IMR-90 (cell line): ENCODE measurements around the gene CAPSL. TPM values are rescaled to one million over a fixed set of nuclear protein-coding genes. Genes with fewer than 3 reads are reported as not detected.
"Not testable (repeated sequence)": the region's sequence is repeated elsewhere in the genome, so short reads cannot be mapped to it uniquely, and the experiment has no call there.

Experiments used
- ATAC-seq: fragments of 200-7000 bp; cut with Tn5 transposase; 2 replicates; pipeline ENCODE4 v1.9.1; 2020; ENCODE audit warnings: low read depth, mild to moderate bottlenecking, moderate library complexity
- BruUV-seq: library from RNA; stranded (reverse); fragments of 400-500 nt; replicated peaks from 2 replicates; lab custom pipeline; 2021; lab: Mats Ljungman, UMichigan
- CTCF ChIA-PET: fragments of 300-600 bp; formaldehyde crosslinking; extraction: SDS; loops from one replicate; lab custom pipeline; 2021; ENCODE audit warnings: antibody characterized with exemption; lab: Yijun Ruan, JAX
- POLR2A ChIA-PET: fragments of 300-600 bp; sonication (Branson Sonifier 250); formaldehyde crosslinking; loops from one replicate; lab custom pipeline; 2022; ENCODE audit warnings: antibody characterized with exemption; ENCODE audit not compliant: unreplicated experiment; lab: Charles Lee
- DNase-seq: peaks from one replicate; pipeline ENCODE4 v3.0.0; 2013
- H2AFZ ChIP-seq: replicated peaks from 2 replicates; pipeline ENCODE3; 2013; ENCODE audit warnings: low read length, mild to moderate bottlenecking; ENCODE audit not compliant: poor library complexity
- H2AK5ac ChIP-seq: 2 replicates; pipeline ENCODE4 v1.6.1; 2013; ENCODE audit warnings: low read depth, low read length, inconsistent platforms
- H2AK9ac ChIP-seq: replicated peaks from 2 replicates; pipeline ENCODE3; 2013; ENCODE audit warnings: mild to moderate bottlenecking, low read depth, low read length, moderate library complexity; ENCODE audit not compliant: poor library complexity
- H2BK120ac ChIP-seq: 2 replicates; pipeline ENCODE4 v1.6.1; 2013; ENCODE audit warnings: low read depth, low read length, inconsistent platforms
- H2BK15ac ChIP-seq: 3 replicates; pipeline ENCODE4 v1.6.1; 2013; ENCODE audit warnings: low read depth, low read length, inconsistent platforms
- H2BK20ac ChIP-seq: 2 replicates; pipeline ENCODE4 v1.6.1; 2013; ENCODE audit warnings: low read depth, mild to moderate bottlenecking, inconsistent platforms, low read length, moderate library complexity
- H2BK5ac ChIP-seq: 2 replicates; pipeline ENCODE4 v1.6.1; 2013; ENCODE audit warnings: mild to moderate bottlenecking, low read depth, low read length, inconsistent platforms; ENCODE audit not compliant: poor library complexity, severe bottlenecking
- H3K14ac ChIP-seq: replicated peaks from 2 replicates; pipeline ENCODE4 v1.6.1; 2013; ENCODE audit warnings: low read depth, low read length, inconsistent platforms
- H3K18ac ChIP-seq: 2 replicates; pipeline ENCODE4 v1.6.1; 2013; ENCODE audit warnings: low read depth, low read length, control low read depth
- H3K23ac ChIP-seq: 2 replicates; pipeline ENCODE4 v1.6.1; 2013; ENCODE audit warnings: low read depth, low read length, inconsistent platforms
- H3K27ac ChIP-seq: 2 replicates; pipeline ENCODE4 v1.5.1; 2013; ENCODE audit warnings: mild to moderate bottlenecking, control low read depth, low read length; ENCODE audit not compliant: insufficient read depth
- H3K27me3 ChIP-seq: 2 replicates; pipeline ENCODE4 v1.6.1; 2013; ENCODE audit warnings: low read length; ENCODE audit not compliant: control insufficient read depth, insufficient read depth
- H3K36me3 ChIP-seq: 2 replicates; pipeline ENCODE4 v1.6.1; 2013; ENCODE audit warnings: low read length, mixed read lengths; ENCODE audit not compliant: control insufficient read depth, insufficient read depth
- H3K4ac ChIP-seq: 2 replicates; pipeline ENCODE4 v1.6.1; 2013; ENCODE audit warnings: low read depth, low read length, inconsistent platforms
- H3K4me1 ChIP-seq: 2 replicates; pipeline ENCODE4 v1.6.1; 2013; ENCODE audit warnings: low read length, mixed read lengths; ENCODE audit not compliant: control insufficient read depth, insufficient read depth
- H3K4me2 ChIP-seq: 2 replicates; pipeline ENCODE4 v1.6.1; 2013; ENCODE audit warnings: low read depth, mild to moderate bottlenecking, control low read depth, low read length, moderate library complexity
- H3K4me3 ChIP-seq: 2 replicates; pipeline ENCODE4 v1.5.1; 2013; ENCODE audit warnings: low read depth, mild to moderate bottlenecking, control low read depth, low read length, moderate library complexity; ENCODE audit not compliant: insufficient read depth
- H3K56ac ChIP-seq: 2 replicates; pipeline ENCODE4 v1.6.1; 2013; ENCODE audit warnings: low read length, inconsistent platforms; ENCODE audit not compliant: insufficient read depth; ENCODE audit errors: extremely low read depth
- H3K79me1 ChIP-seq, 2 experiments: 2 replicates each; pipeline ENCODE4 v1.6.1; 2013; ENCODE audit warnings: low read length in 2 of 2, inconsistent platforms in 1 of 2, low read depth in 1 of 2
- H3K9ac ChIP-seq: 2 replicates; pipeline ENCODE4 v1.6.1; 2013; ENCODE audit warnings: low read depth, low read length, control low read depth
- H3K9me1 ChIP-seq: 2 replicates; pipeline ENCODE4 v1.6.1; 2013; ENCODE audit warnings: low read length, inconsistent platforms; ENCODE audit not compliant: insufficient read depth
- H3K9me3 ChIP-seq: 2 replicates; pipeline ENCODE4 v1.6.1; 2013; ENCODE audit warnings: low read length; ENCODE audit not compliant: control insufficient read depth, insufficient read depth
- H4K20me1 ChIP-seq: 2 replicates; pipeline ENCODE4 v1.6.1; 2013; ENCODE audit warnings: low read length, inconsistent platforms; ENCODE audit not compliant: insufficient read depth
- H4K5ac ChIP-seq: 2 replicates; pipeline ENCODE4 v1.6.1; 2013; ENCODE audit warnings: mild to moderate bottlenecking, low read depth, low read length, control low read depth
- H4K8ac ChIP-seq, 2 experiments: 2 replicates each; pipeline ENCODE4 v1.6.1; 2013; ENCODE audit warnings: low read depth in 2 of 2, low read length in 2 of 2, control low read depth in 1 of 2, inconsistent platforms in 1 of 2
- H4K91ac ChIP-seq: 2 replicates; pipeline ENCODE4 v1.6.1; 2013; ENCODE audit warnings: low read depth, low read length, inconsistent platforms; ENCODE audit not compliant: insufficient read depth
- FOS ChIP-seq: fragments of 150-350 bp; IDR thresholded peaks from 2 replicates; pipeline ENCODE4 v1.6.1; 2016; ENCODE audit warnings: low read depth, low read length
- POLR2A ChIP-seq: IDR thresholded peaks from 2 replicates; pipeline ENCODE4 v1.6.1; 2012; ENCODE audit warnings: mild to moderate bottlenecking, low read depth, low read length
- RAD21 ChIP-seq: IDR thresholded peaks from 2 replicates; pipeline ENCODE4 v1.6.1; 2012; ENCODE audit warnings: low read length, improper control_type of control experiment
- WGBS, 2 experiments: methylation state at CpG; one replicate each; pipeline versions ENCODE4 v1.1.5 to v1.1.7; 2013; ENCODE audit warnings: missing lambda C conversion rate in 2 of 2; ENCODE audit not compliant: insufficient read length in 1 of 2; ENCODE audit errors: extremely low coverage in 2 of 2; 5-methylcytosine and 5-hydroxymethylcytosine counted together
- dilution Hi-C: fragments of 300-500 bp; cut with HindIII; formaldehyde crosslinking; loops from one replicate; pipeline ENCODE4 v1.14.3; 2018; ENCODE audit warnings: low sequenced_read_pairs; ENCODE audit not compliant: unreplicated experiment
- in situ Hi-C: fragments of 300-500 bp; cut with MboI; formaldehyde crosslinking; loops from 3 replicates; pipeline ENCODE4 v1.14.3; 2019; ENCODE audit warnings: low sequenced_read_pairs, inconsistent platforms, mixed read lengths
- intact Hi-C: fragments of 100-400 bp; cut with micrococcal nuclease; formaldehyde crosslinking; loops from 2 replicates; pipeline ENCODE4 v1.10.0; 2022
- polyA plus RNA-seq, 3 experiments: library from polyadenylated mRNA; depleted of rRNA; stranded (reverse); fragments of >200 nt; gene quantifications; 2 replicates each; pipeline ENCODE4 v1.2.3, GENCODE V29; 2012; ENCODE audit warnings: low replicate concordance in 1 of 3
- total RNA-seq: library from RNA; depleted of rRNA; stranded (reverse); fragments of >200 nt; gene quantifications from 2 replicates; pipeline ENCODE4 v1.2.3, GENCODE V29; 2012

CAPSL gene
- total and polyA plus RNA-seq, 2 of the 4 experiments (the other 2 are of a cell fraction), result 0.09 TPM; not detected in 1

DNA sequence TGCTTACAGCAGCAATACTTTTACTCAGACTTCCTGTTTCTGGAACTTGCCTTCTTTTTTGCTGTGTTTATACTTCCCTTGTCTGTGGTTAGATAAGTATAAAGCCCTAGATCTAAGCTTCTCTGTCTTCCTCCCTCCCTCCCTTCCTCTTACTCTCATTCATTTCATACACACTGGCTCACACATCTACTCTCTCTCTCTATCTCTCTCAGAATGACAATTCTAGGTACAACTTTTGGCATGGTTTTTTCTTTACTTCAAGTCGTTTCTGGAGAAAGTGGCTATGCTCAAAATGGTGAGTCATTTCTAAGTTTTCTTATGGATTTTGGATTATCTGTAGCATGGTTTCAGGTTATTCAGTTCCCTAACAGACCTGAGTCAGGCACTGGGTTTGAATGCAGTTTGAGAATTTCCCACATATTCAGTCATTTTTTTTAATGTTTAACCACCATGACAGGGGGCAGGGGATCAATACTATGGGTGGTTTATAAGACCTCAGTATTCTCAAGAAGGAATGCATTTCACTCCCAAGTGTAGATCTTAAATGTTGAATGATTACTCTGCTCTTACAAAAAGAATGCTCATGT is 81.6 kb downstream of the CAPSL start, which contains the start of gene IL7R:
Gene IL7R (plus strand): TSS at position 127 of the 587 bp plus-strand sequence. CDS start 87 bp downstream, at position 214.
- Histone ChIP-seq H4K8ac (peak within 1 kb of the TSS; percentile 78 to 92), H2AK5ac (peak within 1 kb of the TSS; percentile 60), H3K9me1 (peaks cover 6% of the 10 kb centered on the region; the same call in 1 of the 2 replicates), H4K5ac (peak within 1 kb of the TSS; percentile 88), H3K56ac (peak within 1 kb of the TSS; percentile 90), H3K79me1 (peaks cover 4 to 21% of the 10 kb centered on the region in 2 experiments), H3K4ac (peak within 1 kb of the TSS; percentile 67), H3K9ac (peak within 1 kb of the TSS; percentile 96; the same call in 1 of the 2 replicates), H3K23ac (peak within 1 kb of the TSS; percentile 89; the same call in 1 of the 2 replicates), H2AFZ (no peak within 1 kb of the TSS), H3K18ac (peak within 1 kb of the TSS; percentile 96), H3K4me2 (peak within 1 kb of the TSS; percentile 83), H3K4me3 (peak within 1 kb of the TSS; percentile 52; the same call in 1 of the 2 replicates), H3K27me3 (no peaks in the 10 kb centered on the region), H3K27ac (peak within 1 kb of the TSS; percentile 83), H4K20me1 (no peaks in the 10 kb centered on the region), H3K14ac (peak within 1 kb of the TSS; percentile 85), H2BK120ac (peak within 1 kb of the TSS; percentile 71), H3K36me3 (peaks cover 4% of the 10 kb centered on the region; the same call in 1 of the 2 replicates), H4K91ac (peak within 1 kb of the TSS; percentile 75), H3K9me3 (no peaks in the 10 kb centered on the region), H2BK20ac (peak within 1 kb of the TSS; percentile 80), H2BK5ac (peak within 1 kb of the TSS; percentile 99), H3K4me1 (peaks cover 11% of the 10 kb centered on the region), H2AK9ac (no peak within 1 kb of the TSS), H2BK15ac (peak within 1 kb of the TSS; percentile 55)
- TSS peak; percentile 83 for BruUV-seq
- dilution Hi-C loops, result no loop called here
- intact Hi-C loops, result loop anchor here (2.0 to 5.0 kb wide), 2 partner anchors 205 to 240 kb away; partner anchors contain the start of gene SPEF2
- DNase-seq, result peak; percentile 79
- TF ChIP-seq POLR2A (0 out of 2 replicates have a peak, but pooled peaks have one; percentile 29), RAD21 (0 out of 2 replicates have a peak, but pooled peaks have one; percentile 1), FOS (no peak)
- ATAC-seq, result peak; percentile 56
- in situ Hi-C loops, result no loop called here
- WGBS, 2 experiments, result no CpG with 5 or more reads among the region's 1 CpG
- ChIA-PET CTCF (interaction anchor here (3.8 kb wide), 1 partner anchor 69 kb away, joined by 12 read pairs; no protein-coding TSS in a partner anchor), POLR2A (no interaction called here)

DNA sequence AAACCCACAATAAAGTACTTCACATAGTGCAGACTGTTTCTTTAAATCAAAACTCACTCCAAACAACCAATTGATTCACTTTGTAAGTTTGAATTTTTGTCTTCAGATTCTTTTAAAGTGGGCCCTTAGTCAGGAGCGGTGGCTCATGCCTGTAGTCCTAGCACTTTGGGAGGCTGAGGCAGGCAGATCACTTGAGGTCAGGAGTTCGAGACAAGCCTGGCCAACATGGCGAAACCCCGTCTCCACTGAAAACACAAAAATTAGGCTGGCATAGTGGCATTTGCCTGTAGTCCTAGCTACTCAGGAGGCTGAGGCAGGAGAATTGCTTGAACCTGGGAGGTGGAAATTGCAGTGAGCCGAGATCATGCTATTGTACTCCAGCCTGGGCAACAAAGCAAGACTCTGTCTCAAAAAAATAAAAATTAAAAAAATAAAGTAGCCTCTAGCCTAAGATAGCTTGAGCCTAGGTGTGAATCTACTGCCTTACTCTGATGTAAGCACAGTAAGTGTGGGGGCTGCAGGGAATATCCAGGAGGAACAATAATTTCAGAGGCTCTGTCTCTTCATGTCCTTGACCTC is 82.1 kb downstream of the CAPSL start:
- Histone ChIP-seq H4K5ac (peak overlapping the region; percentile 22), H4K8ac (peak overlapping the region; percentile 78 to 92; a peak in 3 of 4 replicates), H3K4me2 (peak overlapping the region; percentile 83; the same call in 1 of the 2 replicates), H2BK20ac (peak overlapping the region; percentile 80; the same call in 1 of the 2 replicates), H3K18ac (peak overlapping the region; percentile 93; the same call in 1 of the 2 replicates), H3K79me1 (peaks cover 4 to 20% of the 10 kb centered on the region in 2 experiments), H3K4ac (peak overlapping the region; percentile 67), H3K4me1 (peaks cover 11% of the 10 kb centered on the region), H3K14ac (peak overlapping the region; percentile 73; the same call in 1 of the 2 replicates), H3K4me3 (peak overlapping the region; percentile 52; the same call in 1 of the 2 replicates), H2BK120ac (peak overlapping the region; percentile 71), H3K56ac (peak overlapping the region; percentile 90), H3K27ac (peak overlapping the region; percentile 50), H3K23ac (0 out of 2 replicates have a peak overlapping the region, but pooled peaks have one; percentile 26), H2BK5ac (peak overlapping the region; percentile 99), H4K91ac (peak overlapping the region; percentile 54), H2AK5ac (0 out of 2 replicates have a peak overlapping the region, but pooled peaks have one; percentile 60), H2BK15ac (peak overlapping the region; percentile 49; the same call in 1 of the 3 replicates)
- CTCF ChIA-PET, result interaction anchor here (3.8 kb wide), 1 partner anchor 70 kb away, joined by 12 read pairs; no protein-coding TSS in a partner anchor
- H3K27me3 ChIP-seq, BruUV-seq, ATAC-seq, H2AK9ac ChIP-seq, H4K20me1 ChIP-seq, dilution Hi-C loops, H3K9me1 ChIP-seq, H2AFZ ChIP-seq, H3K9ac ChIP-seq, DNase-seq, POLR2A ChIA-PET, in situ Hi-C loops, H3K9me3 ChIP-seq, H3K36me3 ChIP-seq: not testable (repeated sequence)
- no CpG with 5 or more reads among the region's 5 CpGs for WGBS, 2 experiments
- intact Hi-C loops, result loop anchor here (2.0 to 5.0 kb wide), 2 partner anchors 204 to 239 kb away; partner anchors contain the start of gene SPEF2
